Left lobe of liver (tissue), 2 donors: ENCODE measurements around the gene LGALS7B. TPM values are rescaled to one million over a fixed set of nuclear protein-coding genes. Genes with fewer than 3 reads are reported as not detected.
A peak's percentile ranks its signal among the peaks of the same experiment; 100 is the strongest.
"Not testable (repeated sequence)": the region's sequence is repeated elsewhere in the genome, so short reads cannot be mapped to it uniquely, and the experiment has no call there.

ENCODE experiments used
- ATAC-seq: fragments of 200-7000 bp; cut with Tn5 transposase; one replicate; pipeline ENCODE4 v1.9.1; 2020; ENCODE audit warnings: mild to moderate bottlenecking, moderate library complexity
- DNase-seq: peaks from one replicate; pipeline ENCODE4 v3.0.0-alpha.2; 2020; ENCODE audit warnings: low spot score
- total RNA-seq: library from RNA; stranded (reverse); gene quantifications from one replicate; pipeline ENCODE4 v1.2.1, GENCODE V29; 2021
- donor health status: DM: no; HTN: no; CAD: no; lungs with moderate emphysema.
- donor health status: DM: no; HTN: yes; CAD: no.

LGALS7B gene
- not detected for total RNA-seq

DNA sequence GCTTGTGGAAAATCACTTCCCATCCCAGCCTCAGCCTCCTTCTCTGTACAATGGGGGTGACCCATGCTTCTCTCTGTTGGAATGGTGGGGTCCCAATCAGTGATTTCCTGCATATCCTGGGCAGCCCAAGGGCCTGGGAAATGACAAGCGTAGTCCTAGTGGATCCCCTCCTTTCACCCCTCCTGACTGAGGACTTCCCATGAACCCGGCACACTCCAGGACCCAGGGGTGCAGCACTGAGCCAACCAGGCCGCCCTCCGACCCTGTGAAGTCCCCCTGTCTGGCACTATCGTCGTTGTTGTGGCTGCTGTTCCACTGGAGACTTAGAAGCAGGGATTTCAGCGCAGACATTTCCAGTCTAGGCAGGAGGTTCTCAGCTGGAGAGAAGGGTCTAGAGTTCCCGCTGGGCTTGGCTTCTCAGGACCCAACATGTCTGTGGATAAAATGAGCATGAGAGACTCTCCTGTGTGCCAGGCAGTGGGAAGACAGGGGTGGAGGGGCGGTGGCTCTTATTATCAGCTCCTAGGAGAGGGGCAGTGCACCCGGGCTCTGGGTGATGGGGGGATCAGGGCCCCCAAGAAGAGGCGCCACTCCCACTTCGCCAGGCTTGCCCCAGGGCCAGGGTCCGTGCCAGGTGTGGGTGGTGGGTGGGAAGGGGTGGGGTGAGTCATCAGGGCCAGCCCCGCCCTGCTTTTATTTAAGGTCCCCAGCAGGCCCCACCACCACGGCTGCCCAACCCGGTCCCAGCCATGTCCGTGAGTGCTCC is at the start of gene LGALS7B:
Gene LGALS7B, plus strand, starts transcription at position 723 of the 766 bp plus-strand sequence. Its CDS starts 27 bp downstream, at position 750.
- no peak for DNase-seq

DNA sequence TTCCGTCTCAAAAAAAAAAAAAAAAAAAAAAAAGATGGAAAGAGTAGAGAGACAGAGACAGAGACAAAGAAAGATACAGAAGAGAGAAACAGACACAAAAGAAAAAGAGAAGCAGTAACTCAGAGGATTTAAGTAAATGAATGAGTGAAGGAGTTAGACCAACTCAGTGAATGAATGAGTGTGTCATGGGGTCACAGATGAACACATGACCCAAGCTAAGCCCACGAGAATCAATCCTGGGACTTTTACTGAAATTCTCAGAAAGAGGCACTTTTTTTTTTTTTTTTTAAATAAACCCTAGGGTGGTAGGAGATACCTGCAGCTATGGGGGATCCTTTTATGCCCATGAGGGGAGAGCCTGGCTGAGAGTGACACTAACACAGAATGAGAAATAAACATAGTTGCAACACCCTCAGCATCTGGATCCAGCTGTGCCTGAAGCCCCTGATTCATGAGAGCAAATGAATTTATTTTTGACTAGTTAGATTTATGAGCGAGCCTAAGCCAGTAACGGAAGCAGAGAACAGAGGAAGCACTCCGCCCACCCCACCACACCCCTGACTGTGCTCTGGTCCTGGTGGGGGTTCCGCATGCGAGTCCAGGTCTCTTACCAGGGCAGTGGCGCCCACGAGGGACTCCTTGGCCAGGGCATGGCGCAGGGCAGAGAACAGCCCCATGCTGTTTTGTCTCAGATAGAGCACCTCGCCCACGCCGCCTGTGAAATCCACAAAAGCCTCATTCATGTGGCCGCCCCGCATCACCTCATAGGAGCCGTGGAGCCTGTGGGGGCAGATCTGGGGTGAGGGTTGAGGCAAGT is 49.4 kb upstream of the LGALS7B start:
- ATAC-seq (no peak), DNase-seq (no peak)

More for the DNA sequence above, at the start of gene LGALS7B:
- ATAC-seq = no peak

DNA sequence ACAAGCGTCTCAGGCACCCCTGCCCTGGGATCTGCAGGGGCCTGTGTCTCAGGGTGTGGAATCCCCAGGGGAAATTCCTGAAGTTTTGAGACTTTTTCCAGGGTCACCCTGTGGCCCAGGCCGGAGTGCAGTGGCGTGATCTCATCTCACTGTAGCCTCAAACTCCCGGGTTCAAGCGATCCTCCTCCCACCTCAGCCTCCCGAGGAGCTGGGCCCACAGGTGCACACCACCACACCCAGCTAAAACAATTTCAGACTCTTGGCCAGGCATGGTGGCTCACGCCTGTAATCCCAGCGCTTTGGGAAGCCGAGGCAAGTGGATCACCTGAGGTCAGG is 48.8 kb upstream of the LGALS7B start:
- no peak for DNase-seq
- no peak for ATAC-seq

DNA sequence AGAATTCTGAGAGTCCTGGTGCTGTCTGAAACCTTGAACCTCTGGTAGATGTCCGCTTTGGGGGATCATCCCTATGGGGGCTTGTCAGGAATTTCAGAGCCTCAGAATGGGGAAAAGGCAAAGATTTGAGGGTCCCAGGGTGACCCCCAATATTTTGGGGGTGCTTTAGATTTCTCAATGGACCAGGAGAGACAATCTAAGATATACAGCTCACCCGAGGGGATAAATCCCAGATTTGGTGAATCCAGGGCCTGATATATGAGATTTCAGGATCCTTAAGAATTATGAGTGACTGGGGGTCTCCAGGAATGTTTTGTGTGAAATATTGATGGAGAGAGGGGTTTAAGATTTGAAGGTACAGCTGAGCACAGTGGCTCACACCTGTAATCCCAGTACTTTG is 48.1 kb upstream of the LGALS7B start:
- DNase-seq (no peak), ATAC-seq (no peak)

DNA sequence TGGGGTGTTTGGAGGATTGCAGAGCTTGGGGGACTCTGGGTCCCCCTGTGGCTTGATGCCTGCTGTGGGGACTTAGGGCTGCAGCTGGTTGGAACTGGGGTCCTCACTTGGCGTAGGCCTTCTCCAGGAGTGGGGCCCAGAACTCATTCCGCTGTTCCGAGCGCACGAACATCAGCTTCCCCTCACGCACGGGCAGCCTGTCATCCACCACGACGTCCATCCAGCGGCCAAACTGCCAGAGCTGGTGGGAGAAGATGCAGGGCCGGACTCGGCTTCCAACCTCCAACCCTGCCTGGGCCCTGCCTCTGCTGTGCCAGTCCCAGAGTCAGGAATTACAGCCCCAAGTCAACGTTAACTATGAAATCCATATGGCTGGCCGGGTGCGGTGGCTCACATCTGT is 47.3 kb upstream of the LGALS7B start:
- ATAC-seq = no peak
- DNase-seq = no peak

DNA sequence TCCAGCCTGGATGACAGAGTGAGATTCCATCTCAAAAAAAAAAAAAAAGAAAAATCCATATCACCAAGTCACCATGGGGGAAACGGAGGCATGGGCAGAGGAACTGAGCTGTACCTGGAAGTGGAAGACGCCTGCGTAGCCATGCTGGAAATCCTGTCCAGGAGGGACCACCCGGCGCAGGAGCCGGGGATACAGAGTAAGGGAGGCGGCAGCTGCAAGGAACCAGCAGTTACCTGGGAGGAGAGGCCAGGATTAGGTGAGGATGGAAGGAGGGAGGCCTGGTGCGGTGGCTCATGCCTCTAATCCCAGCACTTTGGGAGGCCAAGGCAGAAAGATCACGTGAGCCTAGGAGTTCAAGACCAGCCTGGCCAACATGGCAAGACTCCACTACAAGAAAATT is 46.7 kb upstream of the LGALS7B start:
- DNase-seq = no peak
- no peak for ATAC-seq

DNA sequence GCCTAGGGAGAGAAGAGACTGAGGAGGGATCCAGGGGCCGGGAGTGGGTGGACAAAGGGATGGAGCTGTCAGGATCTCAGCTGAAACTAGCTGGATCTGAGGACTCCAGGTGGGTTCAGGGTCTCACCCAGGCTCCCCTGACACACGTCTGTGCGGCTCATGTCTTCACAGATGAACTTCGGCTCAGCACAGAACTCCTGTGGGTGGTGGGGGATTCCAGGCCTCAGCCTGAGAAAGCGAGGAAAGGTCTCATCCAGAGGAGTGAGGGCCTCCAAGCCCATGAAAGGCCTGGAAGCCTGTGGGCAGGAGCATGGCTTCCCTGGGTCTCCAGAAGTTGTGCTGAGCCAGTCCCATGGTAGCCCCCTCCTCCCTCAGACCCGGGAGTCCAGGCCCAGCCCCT is 46.1 kb upstream of the LGALS7B start:
- ATAC-seq (no peak), DNase-seq (no peak)

DNA sequence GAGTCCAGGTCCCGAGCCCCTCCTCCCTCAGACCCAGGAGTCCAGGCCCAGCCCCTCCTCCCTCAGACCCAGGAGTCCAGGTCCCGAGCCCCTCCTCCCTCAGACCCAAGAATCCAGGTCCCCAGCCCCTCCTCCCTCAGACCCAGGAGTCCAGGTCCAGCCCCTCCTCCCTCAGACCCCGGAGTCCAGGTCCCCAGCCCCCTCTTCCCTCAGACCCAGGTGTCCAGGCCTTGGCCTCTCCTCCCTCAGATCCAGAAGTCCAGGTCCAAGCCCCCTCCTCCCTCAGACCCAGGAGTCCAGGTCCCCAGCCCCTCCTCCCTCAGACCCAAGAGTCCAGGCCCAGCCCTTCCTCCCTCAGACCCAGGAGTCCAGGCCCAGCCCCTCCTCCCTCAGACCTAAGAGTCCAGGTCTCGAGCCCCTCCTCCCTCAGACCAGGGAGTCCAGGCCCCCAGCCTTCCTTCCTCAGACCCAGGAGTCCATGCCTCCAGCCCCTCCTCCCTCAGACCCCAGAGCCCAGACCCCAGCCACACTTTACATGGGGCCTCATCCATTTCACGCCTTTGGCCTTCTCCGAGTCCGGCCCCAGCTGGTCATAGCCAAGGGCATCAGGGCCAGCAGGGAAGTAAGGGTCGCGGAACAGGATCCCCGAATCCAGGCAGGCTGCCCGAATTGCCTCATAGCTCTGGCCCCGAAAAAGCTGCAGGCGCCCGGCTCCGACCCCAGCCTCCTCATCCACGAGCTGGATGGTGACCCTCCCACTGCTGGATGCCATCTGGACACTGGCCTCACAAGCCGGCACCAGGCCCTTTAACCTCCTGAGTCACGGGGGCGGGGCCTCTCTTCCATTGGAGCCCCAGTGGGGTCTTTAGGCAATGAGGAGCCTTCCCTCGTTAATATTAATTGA is 45.4 kb upstream of the LGALS7B start:
- no peak for DNase-seq
- peak; percentile 29 for ATAC-seq

DNA sequence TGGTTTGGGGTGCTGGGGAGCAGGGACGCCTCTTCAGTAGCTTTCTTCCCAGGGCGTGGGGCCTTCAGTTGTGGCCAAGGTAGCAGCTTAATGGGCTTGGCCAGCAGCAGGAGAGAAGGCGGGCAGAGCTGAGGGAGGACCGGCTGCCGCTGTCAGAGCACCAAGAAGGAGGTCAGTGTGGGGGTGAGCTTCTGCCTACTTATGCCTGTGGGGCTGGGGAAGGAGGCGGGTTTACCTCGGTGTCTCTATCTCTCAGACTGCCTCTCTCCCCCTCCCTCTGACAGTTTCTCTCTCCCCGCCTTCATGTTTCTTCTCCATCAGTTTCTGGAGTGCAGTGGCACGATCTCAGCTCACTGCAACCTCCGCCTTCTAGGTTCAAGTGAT is 44.7 kb upstream of the LGALS7B start, which contains the start of gene CAPN12:
Gene CAPN12, minus strand, starts transcription at position 177 of the 384 bp plus-strand sequence. CDS start 309 bp downstream, outside the sequence.
- ATAC-seq = no peak
- no peak for DNase-seq

DNA sequence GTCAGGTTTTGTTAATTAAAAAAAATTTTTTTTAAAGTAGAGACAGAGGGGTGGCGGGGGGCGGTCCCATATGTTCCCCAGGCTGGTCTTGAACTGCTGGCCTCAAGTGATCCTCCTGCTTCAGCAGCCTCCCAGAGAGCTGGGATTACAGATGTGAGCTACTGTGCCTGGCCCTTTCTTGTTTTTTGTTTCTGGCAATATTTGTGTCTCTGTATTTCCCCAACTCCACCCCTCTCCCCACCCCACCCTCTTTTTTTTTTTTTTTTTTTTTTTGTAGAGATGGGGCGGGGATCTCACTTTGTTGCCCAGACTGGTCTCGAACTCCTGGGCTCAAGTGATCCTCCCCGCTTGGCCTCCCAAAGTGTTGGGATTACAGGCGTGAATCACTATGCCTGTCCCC is 44.1 kb upstream of the LGALS7B start:
- no peak for ATAC-seq
- no peak for DNase-seq

DNA sequence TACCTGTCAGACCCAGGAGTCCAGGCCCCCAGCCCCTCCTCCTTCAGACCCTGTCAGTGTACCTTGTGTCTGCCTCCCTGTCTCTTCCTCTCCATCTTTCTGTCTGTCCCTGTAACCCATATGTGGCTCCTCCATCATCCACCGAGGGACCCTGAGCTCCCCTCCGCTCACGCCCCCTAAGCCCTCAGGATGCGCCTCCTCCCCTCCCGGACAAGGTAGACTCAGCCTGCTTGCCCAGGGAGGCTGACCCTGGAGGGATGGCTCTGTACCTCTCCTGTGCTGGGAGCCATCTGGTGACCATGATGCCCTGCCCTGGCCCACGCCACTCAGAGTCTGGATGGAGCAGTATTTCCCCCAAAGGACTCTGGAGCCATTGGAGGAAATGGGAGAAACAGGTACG is 43.7 kb upstream of the LGALS7B start:
- ATAC-seq = peak; percentile 12

DNA sequence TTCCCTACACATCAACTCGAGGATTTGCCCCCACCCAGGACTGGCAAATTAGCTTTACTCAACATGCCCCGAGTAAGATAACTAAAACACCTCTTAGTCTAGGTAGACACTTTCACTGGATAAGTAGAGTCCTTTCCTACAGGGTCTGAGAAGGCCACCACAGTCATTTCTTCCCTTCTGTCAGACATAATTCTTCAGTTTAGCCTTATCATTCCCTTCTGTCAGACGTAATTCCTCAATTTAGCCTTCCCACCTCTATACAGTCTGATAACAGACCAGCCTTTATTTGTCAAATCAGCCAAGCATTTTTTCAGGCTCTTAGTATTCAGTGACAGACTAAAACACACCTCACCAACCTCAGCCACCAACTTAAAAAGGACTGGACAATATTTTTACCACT is 35.2 kb upstream of the LGALS7B start:
- not testable (repeated sequence) for DNase-seq, ATAC-seq

More for the DNA sequence above, 43.7 kb upstream of the LGALS7B start:
- no peak for DNase-seq

DNA sequence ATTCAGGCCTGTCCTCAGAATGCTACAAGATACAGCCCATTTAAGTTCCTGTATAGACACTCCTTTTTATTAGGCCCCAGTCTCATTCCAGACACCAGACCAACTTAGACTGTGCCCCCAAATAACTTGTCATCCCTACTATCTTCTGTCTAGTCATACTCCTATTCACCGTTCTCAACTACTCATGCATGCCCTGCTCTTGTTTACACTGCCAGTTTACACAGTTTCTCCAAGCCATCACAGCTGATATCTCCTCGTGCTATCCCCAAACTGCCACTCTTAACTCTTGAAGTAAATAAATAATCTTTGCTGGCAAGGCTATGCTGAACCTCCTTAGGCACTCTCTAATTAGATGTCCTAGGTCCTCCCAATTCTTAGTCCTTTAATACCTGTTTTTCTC is 34.8 kb upstream of the LGALS7B start:
- DNase-seq, ATAC-seq: not testable (repeated sequence)

DNA sequence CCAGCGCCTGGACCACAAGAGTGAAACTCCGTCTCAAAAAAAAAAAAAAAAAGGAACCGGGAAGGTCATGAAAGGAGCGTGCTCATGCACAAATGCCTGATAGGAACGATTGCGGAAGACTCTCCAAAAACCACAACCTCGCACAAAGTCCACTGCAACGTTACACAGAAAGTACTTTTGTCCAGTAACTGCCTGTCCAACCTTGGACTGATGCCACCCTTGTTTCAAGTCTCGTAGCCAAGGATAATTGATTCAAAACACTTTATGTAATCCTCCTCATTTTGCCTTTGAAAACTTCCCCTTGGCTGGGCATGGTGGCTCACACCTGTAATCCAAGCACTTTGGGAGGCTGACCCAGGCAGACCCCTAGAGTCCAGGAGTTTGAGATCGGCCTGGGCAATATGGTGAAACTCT is 29.4 kb upstream of the LGALS7B start:
- DNase-seq (peak; percentile 92), ATAC-seq (peak; percentile 62)

DNA sequence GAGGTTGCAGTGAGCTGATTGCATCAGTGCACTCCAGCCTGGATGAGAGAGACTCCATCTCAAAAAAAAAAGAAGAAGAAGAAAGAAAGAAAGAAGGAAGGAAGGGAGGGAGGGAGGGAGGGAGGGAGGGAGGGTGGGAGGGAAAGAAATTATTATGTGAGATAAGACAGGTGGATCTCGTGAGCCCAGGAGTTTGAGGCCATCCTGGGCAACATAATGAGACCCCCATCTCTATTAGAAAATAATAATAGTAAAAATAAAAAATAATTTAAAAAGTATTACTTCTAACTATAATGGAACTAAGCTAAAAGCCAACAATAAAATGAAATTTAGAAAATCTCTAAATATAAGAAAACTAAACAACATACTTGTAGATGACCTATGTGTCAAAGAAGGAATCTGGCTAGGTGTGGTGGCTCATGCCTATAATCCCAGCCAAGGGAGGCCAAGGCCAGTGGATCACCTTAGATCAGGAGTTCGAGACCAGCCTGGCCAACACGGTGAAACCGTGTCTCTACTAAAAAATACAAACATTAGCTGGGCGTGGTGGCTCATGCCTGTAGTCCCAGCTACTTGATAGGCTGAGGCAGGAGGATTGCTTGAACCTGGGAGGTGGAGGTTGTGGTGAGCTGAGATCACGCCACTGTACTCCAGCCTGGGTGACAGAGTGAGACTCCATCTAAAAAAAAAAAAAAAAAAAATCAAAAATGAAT is 28.0 kb upstream of the LGALS7B start:
- ATAC-seq, DNase-seq: not testable (repeated sequence)

DNA sequence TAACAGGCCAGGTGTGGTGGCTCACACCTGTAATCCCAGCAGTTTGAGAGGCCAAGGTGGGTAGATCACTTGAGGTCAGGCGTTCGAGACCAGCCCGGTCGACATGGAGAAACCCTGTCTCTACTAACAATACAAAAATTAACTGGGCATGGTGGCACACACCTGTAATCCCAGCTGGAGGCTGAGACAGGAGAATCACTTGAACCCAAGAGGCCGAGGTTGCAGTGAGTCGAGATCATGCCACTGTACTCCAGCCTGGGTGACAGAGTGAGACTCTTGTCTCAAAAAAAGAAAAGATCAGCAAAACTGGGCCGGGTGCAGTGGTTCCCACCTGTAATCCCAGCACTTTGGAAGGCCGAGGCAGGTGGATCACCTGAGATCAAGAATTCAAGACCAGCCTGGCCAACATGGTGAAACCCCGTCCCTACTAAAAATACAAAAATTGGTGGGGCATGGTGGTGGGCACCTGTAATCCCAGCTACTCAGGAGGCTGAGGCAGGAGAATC is 27.1 kb upstream of the LGALS7B start:
- ATAC-seq, DNase-seq: not testable (repeated sequence)

DNA sequence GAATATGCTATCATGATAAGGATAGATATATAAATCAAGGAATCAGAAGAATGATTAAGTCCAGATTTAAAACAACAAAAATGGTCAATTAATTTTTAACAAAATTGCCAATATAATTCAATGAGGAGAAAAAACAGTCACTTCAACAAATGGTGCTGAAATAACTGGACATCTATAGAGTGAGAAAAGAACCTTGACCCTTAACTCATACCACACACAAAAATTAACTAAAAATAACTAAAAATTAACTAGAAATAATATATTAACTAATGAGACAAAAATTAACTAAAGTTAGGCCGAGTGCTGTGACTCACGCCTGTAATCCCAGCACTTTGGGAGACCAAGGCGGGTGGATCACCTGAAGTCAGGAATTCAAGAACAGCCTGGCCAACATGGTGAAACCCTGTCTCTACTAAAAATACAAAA is 25.2 kb upstream of the LGALS7B start:
- DNase-seq = peak; percentile 59
- ATAC-seq = peak; percentile 61

DNA sequence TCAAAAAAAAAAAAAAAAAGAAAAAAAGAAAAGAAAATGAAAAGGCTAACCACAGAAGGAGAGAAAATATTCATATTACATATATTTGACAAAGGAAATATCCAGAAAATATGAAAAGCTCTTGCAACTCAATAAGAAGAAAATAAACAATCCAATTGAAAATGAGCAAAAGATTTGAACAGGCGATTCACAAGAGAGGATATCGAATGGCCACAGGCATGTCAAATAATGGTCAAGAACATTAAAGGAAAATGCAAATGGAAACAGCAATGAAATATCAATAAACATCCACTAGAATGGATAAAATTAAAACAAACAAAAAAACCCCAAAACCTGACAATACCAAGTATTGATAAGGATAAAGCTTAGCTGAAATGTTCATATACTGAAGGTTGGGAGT is 23.8 kb upstream of the LGALS7B start:
- ATAC-seq (no peak), DNase-seq (no peak)

DNA sequence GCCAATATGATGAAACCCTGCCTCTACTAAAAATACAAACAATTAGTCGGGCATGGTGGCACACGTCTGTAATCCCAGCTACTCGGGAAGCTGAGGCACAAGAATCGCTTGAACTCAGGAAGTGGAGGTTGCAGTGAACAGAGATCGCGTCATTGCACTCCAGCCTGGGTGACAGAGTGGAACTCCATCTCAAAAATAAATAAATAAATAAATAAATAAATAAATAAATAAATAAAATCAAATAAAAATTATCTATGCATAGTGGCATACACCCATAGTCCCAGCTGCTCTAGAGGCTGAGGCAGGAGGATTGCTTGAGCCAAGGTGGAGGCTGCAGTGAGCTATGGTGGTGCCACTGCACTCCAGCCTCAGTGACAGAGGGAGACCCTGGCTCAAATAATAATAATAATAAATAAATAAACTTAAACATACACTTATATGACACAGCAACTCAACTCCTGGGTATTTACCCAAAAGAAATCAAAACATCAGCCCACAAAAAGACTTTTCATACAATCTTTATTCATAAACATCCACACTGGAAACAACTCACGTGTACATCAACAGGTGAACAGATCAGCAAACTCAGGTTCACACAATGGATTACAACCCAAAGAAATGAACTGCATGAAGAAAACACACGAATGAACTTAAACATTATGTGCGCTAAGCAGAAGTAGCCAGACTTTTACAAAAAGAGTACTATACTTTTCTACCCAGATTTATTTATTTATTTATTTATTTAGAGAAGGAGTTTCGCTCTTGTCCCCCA is 22.5 kb upstream of the LGALS7B start:
- no peak for DNase-seq
- ATAC-seq = no peak
